GM12892 (cell line): ENCODE results near the gene PRMT6.

Experiments used
- POLR2A ChIP-seq: IDR thresholded peaks from 2 replicates; pipeline ENCODE4 v1.6.1; 2011; ENCODE audit warnings: low read depth, low read length, control low read depth
- TAF1 ChIP-seq: IDR thresholded peaks from 2 replicates; pipeline ENCODE4 v1.6.1; 2011; ENCODE audit warnings: low read depth, mild to moderate bottlenecking, control low read depth, low read length, borderline replicate concordance

GRCh38 chr1:107009281-107009680, 47.2 kb upstream of the PRMT6 start:
- TF ChIP-seq POLR2A, result no peak
- no peak for TF ChIP-seq TAF1
